ENCODE results near the gene UBASH3B.
"Not testable (repeated sequence)": the region's sequence is repeated elsewhere in the genome, so short reads cannot be mapped to it uniquely, and the experiment has no call there.

The UBASH3B gene

DNA sequence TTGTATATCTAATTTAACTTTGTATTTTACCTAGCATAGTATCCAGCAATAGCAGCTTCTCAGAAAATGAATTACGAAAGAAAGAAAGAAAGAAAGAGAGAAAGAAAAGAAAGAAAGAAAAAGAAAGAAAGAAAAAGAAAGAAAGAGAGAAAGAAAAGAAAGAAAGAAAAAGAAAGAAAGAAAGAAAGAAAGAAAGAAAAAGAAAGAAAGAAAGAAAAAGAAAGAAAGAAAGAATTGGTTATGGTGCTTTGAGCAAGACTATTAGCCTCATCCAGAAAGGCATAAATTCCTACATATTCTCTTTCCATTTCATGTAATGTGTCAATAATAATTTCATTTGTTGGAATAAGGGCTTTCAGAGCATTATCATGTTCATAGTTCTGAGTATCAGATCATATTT lies 207.6 kb downstream of the UBASH3B start:
- DNase-seq, result not testable (repeated sequence)

DNA sequence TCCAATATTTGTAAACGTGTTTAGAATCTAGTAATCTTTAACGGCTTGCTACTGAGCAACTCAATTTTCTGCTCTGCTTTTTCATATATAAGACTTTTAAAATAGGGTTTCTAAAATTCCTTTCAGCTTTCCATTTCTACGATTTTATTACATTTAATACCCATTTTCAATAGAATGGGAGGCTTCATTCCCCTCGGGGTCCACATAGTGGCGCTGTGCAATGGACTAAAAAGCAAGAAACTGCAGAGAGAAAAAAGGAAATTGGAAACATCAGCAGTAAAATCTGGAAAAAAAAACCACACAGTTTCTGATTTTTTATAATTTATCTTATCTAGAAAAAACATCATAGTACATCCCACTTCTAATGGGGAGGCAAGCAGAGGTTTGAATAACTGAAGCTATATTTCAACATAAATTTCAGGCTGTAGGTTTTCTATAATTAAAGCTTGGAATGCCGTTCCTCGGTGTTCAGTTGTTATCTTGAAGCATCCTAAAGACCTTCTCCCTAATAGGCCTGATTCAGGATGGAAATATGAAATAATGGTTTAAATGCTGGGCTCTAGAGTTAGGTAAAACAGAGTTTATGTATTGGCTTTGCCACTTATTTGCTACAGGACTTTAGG lies 208.3 kb downstream of the UBASH3B start:
- DNase-seq, result peak; percentile 29

Measured in stimulated activated CD4-positive, alpha-beta T cell treated with anti-CD3 and anti-CD28 coated beads, Interleukin-1b, Interleukin-23, amount 100 ng/mL, for 48 hours (primary cell).